Activated naive CD8-positive, alpha-beta T cell (primary cell): ENCODE data around the gene AIG1.
"Not testable (repeated sequence)": the region's sequence is repeated elsewhere in the genome, so short reads cannot be mapped to it uniquely, and the experiment has no call there.

Source experiments
- H3K27ac Mint-ChIP-seq: one replicate; pipeline ENCODE4 v1.8.0; 2021; ENCODE audit warnings: mixed read lengths
- H3K27me3 Mint-ChIP-seq: one replicate; pipeline ENCODE4 v1.8.0; 2021; ENCODE audit warnings: mixed read lengths
- H3K36me3 Mint-ChIP-seq: one replicate; pipeline ENCODE4 v1.8.0; 2021; ENCODE audit warnings: mixed read lengths
- H3K4me1 Mint-ChIP-seq: one replicate; pipeline ENCODE4 v1.8.0; 2021; ENCODE audit warnings: low read depth, mixed read lengths
- H3K4me3 Mint-ChIP-seq: one replicate; pipeline ENCODE4 v1.8.0; 2021; ENCODE audit warnings: mild to moderate bottlenecking, mixed read lengths
- H3K9me3 Mint-ChIP-seq: one replicate; pipeline ENCODE4 v1.8.0; 2021; ENCODE audit warnings: low read depth, mixed read lengths

The AIG1 gene

DNA sequence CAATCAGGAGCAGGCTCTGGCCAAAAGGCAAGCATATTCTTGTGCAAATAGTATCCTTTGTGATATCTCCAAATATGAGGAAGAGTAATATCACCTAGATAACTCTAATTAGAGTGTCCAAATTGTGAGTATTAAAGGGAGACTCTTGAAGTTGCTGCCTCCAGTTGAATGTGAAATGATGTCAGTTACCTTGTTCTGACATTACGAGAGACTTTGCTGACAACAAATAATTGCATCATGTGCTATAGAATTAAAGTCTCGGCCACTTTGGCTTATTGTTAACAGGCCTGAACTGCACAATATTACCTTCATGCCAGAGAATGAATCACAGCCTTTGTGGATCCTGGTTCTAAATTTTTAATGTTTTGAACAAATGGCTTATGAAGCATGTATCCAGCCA lies 106.5 kb downstream of the AIG1 start:
- Mint-ChIP-seq H3K27me3 (no peaks in the 10 kb centered on the region), H3K9me3 (peaks cover 7% of the 10 kb centered on the region), H3K36me3 (peaks cover 13% of the 10 kb centered on the region), H3K4me1 (no peaks in the 10 kb centered on the region), H3K4me3 (no peak overlapping the region), H3K27ac (no peak overlapping the region)

DNA sequence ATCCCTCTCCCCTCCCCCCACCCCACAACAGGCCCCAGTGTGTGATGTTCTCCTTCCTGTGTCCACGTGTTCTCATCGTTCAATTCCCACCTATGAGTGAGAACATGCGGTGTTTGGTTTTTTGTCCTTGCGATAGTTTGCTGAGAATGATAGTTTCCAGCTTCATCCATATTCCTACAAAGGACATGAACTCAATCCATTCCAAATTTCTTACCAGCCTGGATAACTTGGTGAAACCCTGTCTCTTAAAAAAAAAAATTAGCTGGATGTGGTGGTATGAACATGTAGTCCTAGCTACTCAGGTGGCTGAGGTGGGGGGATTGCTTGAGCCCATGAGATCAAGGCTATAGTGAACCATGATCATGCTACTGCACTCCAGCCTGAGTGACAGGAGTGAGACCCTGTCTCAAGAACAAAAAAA lies 107.7 kb downstream of the AIG1 start:
- H3K4me3 Mint-ChIP-seq, H3K9me3 Mint-ChIP-seq, H3K4me1 Mint-ChIP-seq, H3K27ac Mint-ChIP-seq, H3K27me3 Mint-ChIP-seq: not testable (repeated sequence)
- peaks cover 20% of the 10 kb centered on the region for H3K36me3 Mint-ChIP-seq

DNA sequence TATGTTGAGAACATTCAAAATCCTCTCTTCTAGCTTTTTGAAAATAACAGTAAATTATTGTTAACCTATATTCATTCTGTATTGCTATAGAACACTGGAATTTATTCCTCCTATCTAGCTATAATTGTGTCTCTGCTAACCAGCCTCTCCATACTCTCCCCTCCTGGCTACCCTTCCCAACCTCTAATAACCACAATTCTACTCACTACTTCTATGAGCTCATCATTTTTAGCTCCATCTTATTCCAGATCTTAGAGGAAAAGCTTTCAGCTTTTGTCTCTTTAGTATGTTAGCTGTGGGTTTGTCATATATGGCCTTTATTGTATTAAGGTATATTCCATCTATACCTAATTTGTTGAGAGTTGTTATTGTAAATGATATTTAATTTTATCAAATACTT lies 108.8 kb downstream of the AIG1 start:
- Mint-ChIP-seq H3K27me3 (no peaks in the 10 kb centered on the region), H3K4me3 (no peak overlapping the region), H3K36me3 (peaks cover 27% of the 10 kb centered on the region), H3K27ac (no peak overlapping the region), H3K9me3 (peaks cover 7% of the 10 kb centered on the region), H3K4me1 (no peaks in the 10 kb centered on the region)

DNA sequence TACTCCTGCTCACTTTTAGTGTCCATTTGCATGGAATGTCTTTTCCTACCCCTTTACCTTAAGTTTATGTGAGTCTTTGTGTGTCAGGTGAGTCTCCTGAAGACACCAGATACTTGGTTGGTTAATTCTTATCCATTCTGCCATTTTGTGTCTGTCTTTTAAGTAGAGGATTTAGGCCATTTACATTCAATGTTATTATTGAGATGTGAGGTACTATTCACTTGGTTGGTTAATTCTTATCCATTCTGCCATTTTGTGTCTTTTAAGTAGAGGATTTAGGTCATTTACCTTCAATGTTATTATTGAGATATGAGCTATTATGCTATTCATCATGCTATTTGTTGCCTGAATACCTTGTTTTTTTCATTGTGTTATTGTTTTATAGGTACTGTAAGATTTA lies 113.8 kb downstream of the AIG1 start:
- Mint-ChIP-seq H3K4me1 (no peaks in the 10 kb centered on the region), H3K27me3 (no peaks in the 10 kb centered on the region), H3K4me3 (no peak overlapping the region), H3K36me3 (peaks cover 46% of the 10 kb centered on the region), H3K9me3 (peaks cover 24% of the 10 kb centered on the region), H3K27ac (no peak overlapping the region)

DNA sequence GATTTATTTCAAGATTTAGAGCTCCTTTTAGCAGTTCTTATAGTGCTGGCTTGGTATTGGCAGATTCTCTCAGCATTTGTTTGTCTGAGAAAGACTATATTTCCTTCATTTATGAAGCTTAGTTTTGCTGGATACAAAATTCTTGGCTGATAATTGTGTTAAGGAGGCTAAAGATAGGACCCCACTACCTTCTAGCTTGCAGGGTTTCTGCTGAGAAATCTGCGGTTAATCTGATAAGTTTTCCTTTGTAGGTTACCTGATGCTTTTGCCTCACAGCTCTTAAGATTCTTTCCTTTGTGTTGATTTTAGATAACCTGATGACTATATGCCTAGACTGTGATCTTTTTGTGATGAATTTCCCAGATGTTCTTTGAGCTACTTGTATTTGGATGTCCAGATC lies 114.3 kb downstream of the AIG1 start:
- Mint-ChIP-seq H3K4me1 (no peaks in the 10 kb centered on the region), H3K4me3 (no peak overlapping the region), H3K36me3 (peaks cover 46% of the 10 kb centered on the region), H3K27ac (no peak overlapping the region), H3K9me3 (peaks cover 24% of the 10 kb centered on the region), H3K27me3 (no peaks in the 10 kb centered on the region)

DNA sequence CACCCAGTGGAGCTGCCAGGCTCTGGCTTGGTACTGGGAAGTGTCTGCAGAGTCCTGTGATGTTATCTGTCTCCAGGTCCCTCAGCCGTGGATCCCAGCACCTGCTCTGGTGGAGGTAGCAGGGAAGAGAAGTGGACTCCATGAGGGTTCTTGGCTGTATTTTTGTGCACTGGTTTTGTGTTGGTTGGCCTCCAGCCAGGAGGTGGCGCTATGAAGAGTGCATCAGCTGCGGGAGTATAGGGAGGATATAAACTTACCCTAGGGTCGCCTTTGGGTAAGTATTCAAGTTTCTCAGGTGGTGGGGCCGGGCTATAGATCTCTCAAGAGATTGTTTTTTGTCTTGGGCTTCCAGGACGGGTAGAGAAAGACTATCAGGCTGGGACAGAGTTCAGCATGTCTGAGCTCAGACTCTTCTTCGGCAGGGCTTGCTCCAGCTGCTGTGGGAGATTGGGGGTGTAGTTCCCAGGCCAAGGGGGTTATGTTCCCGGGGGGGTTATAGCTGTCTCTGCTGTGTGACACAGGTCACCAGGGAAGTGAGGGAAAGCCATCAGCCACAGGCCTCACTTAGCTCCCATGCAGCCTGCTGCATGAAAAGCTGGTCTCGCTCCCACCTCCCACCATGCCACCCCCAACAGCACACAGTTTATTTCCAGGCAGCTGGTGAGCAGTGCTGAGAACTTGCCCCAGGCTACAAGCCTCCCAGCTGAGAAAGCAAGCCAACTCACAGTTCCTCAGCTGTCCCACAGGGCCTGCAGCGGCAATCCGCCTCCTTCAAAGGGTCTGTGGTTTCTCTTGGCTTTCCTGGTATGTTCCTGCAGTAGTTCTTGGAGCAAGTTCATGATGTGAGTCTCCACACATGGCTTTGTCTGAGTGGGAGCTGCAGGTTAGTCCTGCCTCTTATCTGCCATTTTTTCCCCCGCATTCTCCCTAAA lies 115.7 kb downstream of the AIG1 start:
- H3K4me1 Mint-ChIP-seq, result no peaks in the 10 kb centered on the region
- H3K27ac Mint-ChIP-seq, result no peak overlapping the region
- H3K27me3 Mint-ChIP-seq, result no peaks in the 10 kb centered on the region
- no peak overlapping the region for H3K4me3 Mint-ChIP-seq
- H3K9me3 Mint-ChIP-seq, result peaks cover 24% of the 10 kb centered on the region
- peaks cover 46% of the 10 kb centered on the region for H3K36me3 Mint-ChIP-seq

DNA sequence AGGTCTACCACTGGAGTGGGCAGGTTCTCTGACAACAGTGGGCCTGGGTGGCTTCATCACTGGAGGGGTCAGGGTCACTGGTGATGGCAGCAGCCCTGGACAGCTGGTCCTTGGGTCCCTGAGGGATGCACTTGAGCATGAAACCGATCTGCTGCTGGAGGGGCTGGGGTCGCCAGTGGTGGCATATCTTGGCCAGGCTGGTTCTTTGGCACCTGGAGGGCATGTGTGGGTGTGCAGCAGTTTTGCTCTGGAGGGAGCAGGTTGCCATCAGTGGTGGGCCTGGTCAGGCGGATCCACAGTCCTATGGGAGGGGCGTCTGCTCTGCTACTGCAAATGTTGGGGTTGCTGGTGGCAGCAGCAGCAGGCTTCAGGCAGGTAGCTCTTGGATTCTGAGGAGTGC lies 117.0 kb downstream of the AIG1 start:
- no peaks in the 10 kb centered on the region for H3K4me1 Mint-ChIP-seq
- no peak overlapping the region for H3K4me3 Mint-ChIP-seq
- H3K27me3 Mint-ChIP-seq, result no peaks in the 10 kb centered on the region
- peaks cover 16% of the 10 kb centered on the region for H3K9me3 Mint-ChIP-seq
- no peak overlapping the region for H3K27ac Mint-ChIP-seq
- H3K36me3 Mint-ChIP-seq, result peaks cover 40% of the 10 kb centered on the region

DNA sequence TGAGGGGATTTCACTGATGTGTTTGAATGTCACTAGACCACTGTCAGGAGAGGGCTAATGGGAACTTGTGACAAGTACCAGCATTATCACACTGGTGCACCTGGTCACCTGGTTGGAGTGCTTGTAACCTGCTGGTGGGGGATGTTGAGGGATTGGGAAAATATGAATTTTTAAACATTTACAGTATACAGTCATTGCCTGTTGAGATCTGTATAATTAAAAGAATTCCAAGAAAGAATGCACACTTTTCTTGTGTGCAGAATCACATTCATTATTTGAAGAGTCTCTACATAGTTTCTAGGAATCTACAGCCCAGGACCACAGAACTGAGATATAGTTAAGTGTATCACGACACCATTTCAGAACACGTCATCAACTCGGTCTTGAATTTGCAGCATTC lies 118.4 kb downstream of the AIG1 start:
- Mint-ChIP-seq H3K4me3 (no peak overlapping the region), H3K27me3 (no peaks in the 10 kb centered on the region), H3K36me3 (peaks cover 33% of the 10 kb centered on the region)

DNA sequence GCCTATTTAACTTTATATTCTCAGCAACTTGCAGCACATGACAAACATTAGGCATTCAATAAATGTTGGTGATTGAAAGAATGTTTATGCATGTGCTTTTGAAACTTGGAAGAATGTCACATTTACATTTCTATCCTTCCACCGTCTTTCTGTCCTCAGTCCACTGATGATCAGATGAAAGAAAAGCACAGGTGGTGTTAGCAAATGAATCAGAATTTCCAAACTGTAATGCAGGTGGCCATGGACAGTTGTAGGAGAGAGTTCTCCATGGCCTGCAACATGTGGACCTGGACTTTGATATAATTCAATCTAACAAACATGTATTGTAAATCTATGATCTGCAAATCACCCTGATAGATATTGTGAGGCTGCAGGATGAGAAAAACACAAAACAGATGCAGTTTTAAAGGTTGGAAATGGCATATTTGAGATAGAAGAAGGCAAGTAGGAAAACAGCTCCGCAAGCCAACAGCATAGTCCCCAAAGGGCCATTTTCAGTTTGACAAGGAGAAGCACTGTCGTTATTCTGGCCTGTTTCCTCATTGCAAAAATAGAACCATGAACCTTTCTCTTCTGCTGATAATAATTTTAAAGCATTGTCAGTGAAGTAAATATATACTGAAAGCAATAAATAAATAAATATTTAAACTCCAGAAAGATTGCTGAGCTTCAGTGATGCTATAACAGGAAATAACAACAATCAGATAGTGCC lies 119.4 kb downstream of the AIG1 start:
- Mint-ChIP-seq H3K27me3 (no peaks in the 10 kb centered on the region), H3K9me3 (peaks cover 15% of the 10 kb centered on the region), H3K36me3 (peaks cover 32% of the 10 kb centered on the region), H3K27ac (no peak overlapping the region), H3K4me1 (no peaks in the 10 kb centered on the region), H3K4me3 (no peak overlapping the region)

More for the DNA sequence above, 118.4 kb downstream of the AIG1 start:
- Mint-ChIP-seq H3K27ac (no peak overlapping the region), H3K4me1 (no peaks in the 10 kb centered on the region), H3K9me3 (peaks cover 16% of the 10 kb centered on the region)

DNA sequence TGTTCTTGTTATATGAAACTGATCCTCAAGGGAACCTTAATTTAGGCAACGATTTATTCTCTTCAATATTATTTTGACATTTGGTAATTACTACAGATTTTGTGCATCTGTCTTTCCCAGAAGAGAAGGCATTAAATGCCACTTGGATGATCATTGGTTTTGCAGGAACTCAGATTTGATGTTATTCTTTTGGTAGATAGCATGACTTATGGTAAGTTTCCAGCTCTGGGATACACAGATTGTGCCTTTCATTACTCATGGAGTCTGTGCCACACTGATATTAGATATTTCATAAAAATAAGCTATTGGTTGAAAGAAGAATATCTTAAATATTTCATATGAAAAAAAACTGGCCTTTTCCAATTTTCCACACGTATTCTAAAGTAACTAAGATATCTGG lies 120.1 kb downstream of the AIG1 start:
- Mint-ChIP-seq H3K36me3 (peaks cover 30% of the 10 kb centered on the region), H3K9me3 (peaks cover 7% of the 10 kb centered on the region), H3K27me3 (no peaks in the 10 kb centered on the region), H3K4me3 (no peak overlapping the region), H3K4me1 (no peaks in the 10 kb centered on the region), H3K27ac (no peak overlapping the region)

DNA sequence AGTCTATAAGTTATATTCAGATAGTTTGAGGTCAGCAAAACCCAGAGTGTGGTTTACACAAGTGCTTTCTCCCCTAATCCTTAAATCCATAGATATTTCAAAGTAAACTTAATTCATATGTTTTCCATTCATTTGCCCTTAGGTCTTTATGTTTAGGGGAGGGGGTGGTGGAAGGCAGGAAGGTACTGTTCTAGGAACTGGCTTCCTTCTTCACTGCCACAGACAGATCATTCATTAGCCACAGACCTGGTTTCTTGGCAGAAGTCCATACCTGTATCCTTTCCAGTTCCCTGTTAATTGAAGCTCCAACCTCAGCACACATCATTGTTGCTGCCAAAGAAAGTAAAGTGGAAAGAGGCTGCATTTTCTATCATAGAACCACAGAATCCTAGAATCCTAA lies 123.0 kb downstream of the AIG1 start:
- Mint-ChIP-seq H3K9me3 (no peaks in the 10 kb centered on the region), H3K36me3 (peaks cover 21% of the 10 kb centered on the region), H3K27ac (no peak overlapping the region), H3K4me1 (no peaks in the 10 kb centered on the region), H3K27me3 (no peaks in the 10 kb centered on the region), H3K4me3 (no peak overlapping the region)

DNA sequence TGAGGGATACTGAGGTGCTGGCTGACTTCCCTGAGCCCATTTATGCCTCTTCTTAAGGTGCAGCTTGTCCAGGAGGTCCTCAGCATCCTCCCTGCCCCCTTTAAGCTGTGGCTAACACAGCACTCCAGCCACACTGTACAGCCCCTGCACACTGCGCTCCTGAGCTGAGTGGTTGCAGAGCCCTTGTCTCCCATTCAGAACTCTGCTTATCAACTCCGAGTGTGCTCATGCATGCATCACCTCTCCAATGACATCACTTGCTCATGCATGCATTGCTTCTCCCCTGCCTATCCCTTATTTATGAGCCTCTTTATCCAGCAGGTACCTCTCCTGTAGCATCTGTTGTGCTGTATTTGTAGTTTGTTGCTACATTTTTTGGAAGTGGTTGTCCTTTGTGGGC lies 124.6 kb downstream of the AIG1 start:
- Mint-ChIP-seq H3K4me3 (no peak overlapping the region), H3K27ac (no peak overlapping the region), H3K27me3 (no peaks in the 10 kb centered on the region), H3K9me3 (no peaks in the 10 kb centered on the region), H3K4me1 (no peaks in the 10 kb centered on the region), H3K36me3 (peaks cover 19% of the 10 kb centered on the region)

DNA sequence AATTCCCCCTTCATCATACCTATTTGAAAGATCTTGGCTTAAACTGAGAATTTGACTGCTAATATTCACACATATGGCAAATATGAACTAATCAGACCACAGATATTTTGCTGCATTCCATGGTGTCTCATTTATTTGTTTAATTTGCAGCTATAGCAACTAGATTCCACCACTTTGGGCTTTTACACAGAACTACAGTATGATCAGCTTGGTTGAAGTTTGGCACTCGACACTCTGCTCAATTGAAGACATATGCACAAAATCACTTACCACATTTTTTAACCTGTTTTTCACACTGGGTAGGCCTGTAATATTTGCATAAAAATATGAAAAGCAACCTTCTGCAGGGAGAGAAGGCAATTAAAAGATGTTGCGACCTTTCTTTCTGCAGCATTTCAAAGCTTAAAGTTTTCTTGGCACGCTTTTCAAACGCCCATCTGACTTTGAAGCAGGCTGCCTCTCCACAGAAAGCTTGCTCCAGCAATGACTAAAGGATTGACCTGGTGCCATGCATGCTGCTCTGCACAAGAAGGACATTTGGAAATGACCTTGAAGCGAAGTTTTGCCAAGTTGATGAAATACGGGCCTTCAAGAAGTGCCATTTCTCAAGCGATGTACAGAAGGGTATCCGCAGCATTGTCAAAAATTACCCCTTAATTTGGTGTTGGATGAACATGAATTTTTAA lies 126.7 kb downstream of the AIG1 start:
- peaks cover 25% of the 10 kb centered on the region for H3K36me3 Mint-ChIP-seq
- no peak overlapping the region for H3K27ac Mint-ChIP-seq
- peaks cover 1% of the 10 kb centered on the region for H3K4me1 Mint-ChIP-seq
- no peak overlapping the region for H3K4me3 Mint-ChIP-seq
- no peaks in the 10 kb centered on the region for H3K9me3 Mint-ChIP-seq
- H3K27me3 Mint-ChIP-seq, result no peaks in the 10 kb centered on the region

DNA sequence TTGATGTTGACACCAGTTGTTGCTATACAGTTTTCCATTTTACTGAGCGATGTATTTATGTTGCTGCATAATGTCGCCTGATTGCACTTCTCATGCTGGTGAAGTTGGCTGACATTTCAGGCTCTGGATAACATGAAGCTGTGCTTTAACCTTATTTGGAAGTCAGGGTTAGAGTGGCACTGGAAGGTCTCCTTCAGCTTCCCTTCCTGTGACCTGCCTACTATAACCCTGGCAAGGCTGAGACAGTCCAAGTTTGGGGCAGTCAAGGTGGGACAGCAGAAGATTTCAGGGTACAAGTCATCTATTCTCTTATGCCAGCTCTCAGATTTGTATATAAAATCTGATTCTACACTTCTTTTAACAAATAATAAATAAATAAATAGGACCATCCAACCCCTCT lies 127.6 kb downstream of the AIG1 start:
- H3K4me1 Mint-ChIP-seq, result peaks cover 1% of the 10 kb centered on the region
- no peaks in the 10 kb centered on the region for H3K27me3 Mint-ChIP-seq
- H3K9me3 Mint-ChIP-seq, result no peaks in the 10 kb centered on the region
- no peak overlapping the region for H3K4me3 Mint-ChIP-seq
- peaks cover 25% of the 10 kb centered on the region for H3K36me3 Mint-ChIP-seq
- H3K27ac Mint-ChIP-seq, result no peak overlapping the region

DNA sequence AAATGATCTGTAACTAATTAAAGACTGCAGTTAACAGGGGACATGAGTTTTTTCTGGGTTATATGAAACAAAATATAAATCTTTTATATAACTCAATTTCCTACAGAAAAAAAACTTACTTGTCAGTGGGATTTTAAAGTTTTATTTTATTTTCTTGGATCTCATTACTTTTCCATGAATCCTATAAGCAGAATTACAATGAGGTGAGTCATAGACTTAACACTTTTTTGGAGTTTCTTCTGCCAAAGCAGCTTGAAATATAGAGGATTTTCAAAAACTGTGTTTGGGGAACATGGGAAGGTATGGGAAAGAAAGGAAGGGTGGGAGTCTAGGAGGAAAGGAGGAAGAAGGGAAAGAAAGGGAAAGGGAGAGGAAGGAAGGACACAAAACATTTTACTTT lies 130.7 kb downstream of the AIG1 start:
- H3K27ac Mint-ChIP-seq, result no peak overlapping the region
- H3K4me3 Mint-ChIP-seq, result no peak overlapping the region

More for the DNA sequence above, 130.7 kb downstream of the AIG1 start:
- H3K27me3 Mint-ChIP-seq, result no peaks in the 10 kb centered on the region
- H3K9me3 Mint-ChIP-seq, result no peaks in the 10 kb centered on the region
- H3K4me1 Mint-ChIP-seq, result peaks cover 1% of the 10 kb centered on the region
- H3K36me3 Mint-ChIP-seq, result peaks cover 26% of the 10 kb centered on the region
